KG1 (cell line): ENCODE measurements around the gene PRPS2.

Source experiments
- DNase-seq: peaks from one replicate; lab custom pipeline; 2025; lab: John Stamatoyannopoulos, UW

Gene PRPS2

GRCh38 chrX:12814420-12814819 is 23.2 kb downstream of the PRPS2 start:
- no peak for DNase-seq

DNA sequence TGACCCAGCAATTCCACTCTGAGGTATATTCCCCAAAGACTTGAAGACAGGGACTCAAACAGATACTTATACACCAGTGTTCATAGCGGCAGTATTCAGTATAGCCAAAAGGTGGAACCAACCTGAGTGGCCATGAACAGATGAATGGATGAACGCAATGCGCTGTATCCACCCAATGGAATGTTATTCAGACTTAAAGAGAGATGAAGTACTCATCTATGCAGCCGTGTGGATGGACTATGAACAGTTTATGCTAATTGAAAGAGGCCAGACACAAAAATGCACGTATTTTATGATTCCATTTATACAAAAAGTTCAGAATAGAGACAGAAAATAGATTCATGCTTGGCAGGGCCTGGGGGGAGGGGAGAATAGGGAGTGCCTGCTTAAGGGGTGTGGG is 26.3 kb downstream of the PRPS2 start:
- DNase-seq: no peak

DNA sequence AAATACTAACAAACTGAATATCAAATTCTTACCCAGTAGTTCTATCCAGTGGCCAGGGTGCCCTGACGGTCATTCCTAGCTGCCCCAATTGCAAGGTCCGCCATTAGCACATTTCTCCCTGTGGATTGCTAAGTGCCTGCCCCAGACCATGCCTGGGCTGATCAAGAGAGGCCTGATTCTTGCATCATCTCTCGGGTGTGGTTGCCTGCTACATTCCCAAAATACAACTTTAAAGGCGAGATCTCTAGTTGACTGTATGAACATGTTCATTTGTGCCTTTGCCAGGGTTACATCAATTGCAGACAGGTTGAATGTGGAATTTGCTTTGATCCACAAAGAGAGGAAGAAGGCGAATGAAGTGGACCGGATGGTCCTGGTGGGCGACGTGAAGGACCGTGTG is 28.0 kb downstream of the PRPS2 start:
- no peak for DNase-seq

GRCh38 chrX:12820737-12821136 is 29.5 kb downstream of the PRPS2 start:
- no peak for DNase-seq

DNA sequence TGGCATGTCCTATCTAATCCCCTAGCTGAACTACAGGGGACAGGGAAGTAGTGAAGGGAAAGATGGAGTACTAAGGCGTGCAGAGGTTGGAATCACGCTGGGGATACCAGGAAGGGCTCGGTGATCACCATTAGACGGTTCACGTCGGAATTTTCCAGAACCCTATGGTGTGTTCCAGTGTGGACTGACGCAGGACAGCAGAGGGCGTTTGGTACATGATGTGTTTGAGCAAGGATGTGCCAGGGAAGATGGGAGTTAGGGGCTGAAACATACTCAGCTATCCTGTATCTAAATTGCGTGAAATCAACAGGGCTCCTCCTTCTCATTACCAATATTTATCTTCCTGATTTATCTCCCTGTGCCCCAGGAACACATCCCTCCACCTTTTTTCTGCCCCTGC is 33.7 kb downstream of the PRPS2 start:
- no peak for DNase-seq

DNA sequence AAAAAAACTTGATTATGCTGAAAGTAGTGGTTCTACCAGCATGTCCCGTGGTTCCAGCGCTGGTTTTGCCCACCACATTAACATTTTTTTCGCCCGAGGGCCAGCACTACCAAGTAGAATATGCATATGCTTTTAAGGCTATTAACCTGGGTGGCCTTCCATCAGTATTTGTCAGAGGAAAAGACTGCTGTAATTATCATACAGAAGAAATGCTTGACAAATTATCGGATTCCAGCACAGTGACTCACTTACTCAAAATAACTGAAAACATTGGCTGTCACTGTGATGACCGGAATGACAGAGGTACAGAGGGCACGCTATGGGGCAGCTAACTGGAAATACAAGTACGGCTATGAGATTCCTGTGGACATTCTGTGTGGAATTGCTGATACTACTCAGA is 34.6 kb downstream of the PRPS2 start:
- no peak for DNase-seq

GRCh38 chrX:12843061-12843667 is 52.0 kb downstream of the PRPS2 start:
- no peak for DNase-seq

GRCh38 chrX:12843668-12844279 is 52.6 kb downstream of the PRPS2 start:
- DNase-seq: no peak

DNA sequence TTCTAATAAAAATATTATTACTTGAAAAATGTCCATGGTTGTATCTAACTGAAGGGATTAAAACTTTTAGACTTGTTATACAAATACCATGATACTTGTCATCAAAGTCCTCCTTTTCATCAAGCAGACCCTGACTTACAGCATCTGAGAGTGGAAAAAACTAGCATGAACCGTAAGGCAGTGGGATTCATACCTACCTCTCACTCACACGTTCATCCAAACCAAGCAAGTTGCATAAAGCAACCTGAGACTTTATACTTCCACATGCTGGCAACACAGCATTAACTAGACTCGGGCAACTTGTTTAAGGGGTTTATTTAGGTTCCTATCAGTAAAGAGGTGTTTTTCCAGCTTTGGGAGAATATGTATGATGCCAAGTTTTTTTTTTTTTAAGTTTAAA is 53.1 kb downstream of the PRPS2 start:
- no peak for DNase-seq

GRCh38 chrX:12865359-12865758 is 74.1 kb downstream of the PRPS2 start:
- DNase-seq: no peak

DNA sequence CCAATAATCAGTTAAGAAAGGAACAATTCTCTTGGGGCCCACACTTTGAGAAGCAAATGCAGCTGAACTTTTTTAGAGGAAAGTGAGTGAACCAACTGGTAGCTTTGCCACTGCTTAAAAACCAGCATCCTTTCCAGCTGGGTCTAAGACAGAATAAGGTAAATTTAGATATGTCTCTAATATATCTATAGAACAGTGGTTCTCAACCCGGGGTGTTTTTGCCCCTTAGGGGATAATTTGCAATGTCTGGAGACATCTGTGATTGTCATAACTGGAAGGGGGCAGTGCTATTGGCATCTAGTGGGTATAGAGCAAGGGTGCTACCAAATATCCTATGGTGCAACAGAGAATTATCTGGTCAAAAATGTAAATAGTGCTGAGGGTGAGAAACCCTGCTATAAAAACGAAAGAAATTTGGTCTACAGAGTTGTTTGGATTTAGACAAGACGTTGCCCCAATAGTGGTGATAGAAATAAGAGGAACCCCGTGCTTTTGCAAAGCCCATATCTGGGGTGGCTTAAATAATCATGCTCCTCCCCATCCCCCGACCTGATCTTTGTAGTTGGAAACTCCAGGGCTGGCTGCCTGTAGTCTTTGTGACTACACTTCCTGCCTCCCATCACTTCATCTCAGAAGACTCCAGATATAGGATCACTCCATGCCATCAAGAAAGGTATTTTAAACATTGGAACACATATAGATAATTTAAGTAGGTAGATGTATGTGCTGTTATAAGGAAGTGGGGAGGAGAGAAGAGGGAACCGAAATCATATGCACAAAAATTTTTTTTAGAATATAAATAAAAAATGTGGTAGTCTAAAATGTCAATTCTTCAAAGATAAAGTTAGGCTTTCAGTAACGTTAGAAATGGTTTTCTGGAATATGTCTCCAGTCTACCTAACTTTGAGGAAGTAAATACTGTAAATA is 75.5 kb downstream of the PRPS2 start, which contains the start of gene TLR7:
TSS of gene TLR7 (plus strand) at position 622 of the 927 bp plus-strand sequence. CDS start 507 bp downstream, outside the sequence.
- no peak for DNase-seq

DNA sequence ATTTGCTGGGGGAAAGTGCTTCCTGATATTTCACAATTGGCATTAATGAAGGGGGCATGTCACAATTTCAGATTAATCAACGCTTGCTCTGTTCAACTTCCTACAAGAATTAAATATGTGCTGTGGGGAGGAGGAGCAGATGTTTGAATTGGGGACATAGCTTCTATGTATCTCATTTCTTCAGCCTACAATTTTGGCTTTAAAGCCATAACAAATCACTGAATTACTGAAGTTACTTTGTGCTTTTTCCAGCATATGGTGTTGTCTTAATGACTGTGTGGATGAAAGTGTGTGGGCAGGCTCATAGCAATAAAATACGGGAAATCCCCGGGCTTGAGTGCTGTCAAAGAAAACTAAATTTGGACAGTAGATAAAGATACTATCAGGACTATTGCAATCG is 76.5 kb downstream of the PRPS2 start:
- DNase-seq: no peak

- DNase-seq: no peak
Measured at GRCh38 chrX:12868747-12869146, 77.5 kb downstream of the PRPS2 start.

DNA sequence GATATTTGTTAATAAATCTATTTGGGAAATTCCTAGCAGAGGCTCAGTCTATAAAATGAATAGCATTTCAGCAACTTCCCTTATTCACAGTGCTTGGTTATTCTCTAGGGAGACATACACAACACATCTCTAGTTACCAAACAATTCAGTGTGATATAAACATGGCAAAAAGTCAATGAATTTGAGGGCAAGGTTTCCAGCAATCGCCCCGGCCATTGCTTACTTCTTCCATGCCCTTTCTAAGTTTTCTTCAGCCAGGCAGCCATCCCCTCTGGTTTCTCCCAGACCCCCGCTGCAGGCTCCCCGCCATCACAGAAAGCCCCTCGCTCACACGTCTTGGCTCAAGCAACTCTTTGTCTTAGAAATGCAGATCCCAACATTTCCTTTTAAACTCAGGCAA is 80.0 kb downstream of the PRPS2 start:
- no peak for DNase-seq

- DNase-seq: no peak
Measured at GRCh38 chrX:12872741-12873140, 81.5 kb downstream of the PRPS2 start.
